Activated CD8-positive, alpha-beta memory T cell treated with anti-CD3 and anti-CD28 coated beads, Interleukin-2, amount 50 U/mL, for 1 hour (primary cell): ENCODE results near the gene TRDMT1.
"Not testable (repeated sequence)": the region's sequence is repeated elsewhere in the genome, so short reads cannot be mapped to it uniquely, and the experiment has no call there.

ENCODE experiments used
- DNase-seq: peaks from one replicate; pipeline ENCODE4 v3.0.0-alpha.2; 2020; ENCODE audit errors: extremely low read depth

The TRDMT1 gene

DNA sequence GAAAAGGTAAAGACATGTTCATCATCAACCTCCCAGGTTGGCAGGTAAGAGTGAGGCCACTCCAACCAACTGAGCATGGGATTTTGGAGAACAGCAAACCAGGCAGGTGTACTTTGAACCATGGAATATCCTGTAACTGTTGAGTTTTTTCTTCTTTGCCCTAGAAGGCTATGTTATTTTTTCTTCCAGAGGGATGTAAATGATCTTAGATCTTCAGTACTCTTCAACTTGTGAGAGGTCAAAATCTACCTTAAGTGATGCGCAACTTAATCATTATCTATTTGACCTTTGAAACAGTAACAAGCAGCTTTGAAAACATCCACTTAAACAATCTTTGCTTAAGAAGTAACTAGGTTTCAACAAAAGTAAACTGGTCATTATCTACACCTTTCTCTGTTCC, 71.7 kb downstream of the TRDMT1 start, which contains the start of gene CUBN:
TSS of gene CUBN (minus strand) at position 71 of the 400 bp plus-strand sequence. CDS start at position 25, 46 bp downstream.
- no peak for DNase-seq

GRCh38 chr10:17128261-17128660, 73.2 kb downstream of the TRDMT1 start:
- DNase-seq, result no peak

- DNase-seq, result no peak
Measured at GRCh38 chr10:17126327-17126726, 75.1 kb downstream of the TRDMT1 start.

- no peak for DNase-seq
Measured at GRCh38 chr10:17125206-17125893, 76.1 kb downstream of the TRDMT1 start.

GRCh38 chr10:17123961-17124360, 77.5 kb downstream of the TRDMT1 start:
- no peak for DNase-seq

DNA sequence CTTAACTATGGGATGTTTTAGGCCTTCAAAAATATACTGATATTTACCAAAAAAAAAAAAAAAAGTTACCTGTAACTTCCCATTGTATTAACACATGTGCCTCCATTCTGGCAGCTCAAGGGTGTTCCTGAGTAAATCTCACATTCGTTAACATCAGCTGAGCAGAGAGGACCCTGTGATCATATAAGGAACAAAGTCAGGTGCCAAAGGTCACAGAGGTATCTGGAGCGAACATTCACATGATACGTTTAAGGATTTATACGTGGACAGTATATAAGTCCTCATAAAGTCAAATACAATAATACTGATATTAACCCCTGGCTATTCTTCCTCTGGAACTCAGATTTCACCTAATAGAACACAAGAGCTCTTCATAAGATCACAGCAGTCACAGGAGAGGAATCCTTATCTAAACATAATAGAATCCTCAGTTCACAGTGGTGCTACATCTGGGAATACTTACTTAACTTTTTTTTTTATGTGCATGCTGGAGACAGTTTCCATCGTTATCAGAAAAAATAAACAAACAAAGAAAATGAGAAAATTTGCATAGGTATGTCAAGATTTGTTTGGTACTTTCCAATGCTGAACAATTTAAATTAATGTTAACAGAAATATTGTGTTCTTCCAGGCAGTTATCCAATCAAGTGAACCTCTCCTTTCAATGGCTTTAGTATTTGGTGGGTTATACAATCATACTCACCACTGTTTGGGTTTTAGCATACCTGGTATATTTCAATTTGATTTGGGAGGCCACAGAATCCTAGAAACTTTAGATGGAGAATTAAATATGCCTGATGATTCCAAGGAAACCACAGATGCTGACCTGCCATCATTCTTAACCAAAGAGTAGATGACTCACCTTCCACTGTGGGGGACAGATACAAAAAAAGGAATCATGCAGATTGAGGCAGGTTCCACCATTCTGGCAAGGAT, 78.5 kb downstream of the TRDMT1 start:
- no peak for DNase-seq

DNA sequence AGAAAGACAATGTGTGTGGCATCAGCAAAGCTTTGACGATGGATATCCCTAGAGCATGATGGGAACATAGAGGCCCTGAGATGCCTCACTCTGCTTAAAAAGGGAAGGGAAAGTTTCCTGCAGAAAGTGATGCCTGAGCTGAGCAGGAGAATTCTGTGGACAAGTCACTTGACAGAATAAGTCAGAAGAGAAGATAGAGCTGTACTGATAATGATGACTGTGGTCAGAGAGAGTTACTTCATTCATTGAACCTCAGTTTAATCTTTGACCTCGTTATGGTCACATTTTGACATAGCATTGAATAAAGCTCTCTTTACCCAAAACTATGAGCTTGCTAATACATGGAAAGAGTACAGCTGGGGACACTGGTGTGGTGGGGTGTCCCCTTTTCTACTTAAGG, 79.4 kb downstream of the TRDMT1 start:
- no peak for DNase-seq

- no peak for DNase-seq
Measured at GRCh38 chr10:17120694-17121093, 80.8 kb downstream of the TRDMT1 start.

- no peak for DNase-seq
Measured at GRCh38 chr10:17119845-17120244, 81.6 kb downstream of the TRDMT1 start.

DNA sequence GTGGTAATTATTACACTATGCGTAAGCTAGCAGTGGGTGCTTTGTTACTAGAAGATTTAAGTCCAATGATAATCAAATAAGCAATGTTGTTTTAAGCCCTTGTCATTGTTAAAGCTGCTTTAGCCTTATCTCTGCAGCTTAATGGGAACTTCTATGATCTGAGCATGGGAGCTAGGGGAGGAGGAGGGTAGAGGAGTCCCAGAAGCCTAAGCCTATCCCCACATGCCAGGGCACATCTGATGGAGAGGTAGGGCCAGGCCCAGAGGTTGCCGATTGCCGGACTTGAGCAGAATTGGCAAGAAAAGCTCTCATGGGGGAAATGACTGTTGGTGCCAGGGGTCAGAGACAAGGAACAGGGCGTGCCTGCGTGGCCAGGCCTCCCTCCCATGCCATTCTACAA, 85.3 kb downstream of the TRDMT1 start:
- no peak for DNase-seq

DNA sequence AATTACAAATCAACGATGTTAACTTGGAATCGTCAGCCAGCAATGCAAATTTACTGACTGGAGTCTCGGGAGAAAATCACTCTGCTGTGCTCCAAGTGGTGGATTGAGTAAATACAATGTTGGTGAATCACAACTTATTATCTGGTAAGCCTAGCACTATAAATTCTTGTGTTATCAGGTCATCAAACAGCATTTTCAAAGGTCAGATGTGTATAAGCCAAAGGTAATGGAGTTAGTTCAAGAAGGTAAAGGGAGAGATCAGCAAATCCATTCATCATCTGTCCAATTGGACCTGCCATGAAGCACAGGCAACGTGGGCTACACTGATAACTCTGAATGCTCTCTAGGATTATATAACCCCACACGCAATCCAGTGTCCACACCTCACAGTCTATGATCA, 85.8 kb downstream of the TRDMT1 start:
- DNase-seq, result no peak

GRCh38 chr10:17114878-17115444, 86.5 kb downstream of the TRDMT1 start:
- not testable (repeated sequence) for DNase-seq

- no peak for DNase-seq
Measured at GRCh38 chr10:17113889-17114540, 87.5 kb downstream of the TRDMT1 start.

- DNase-seq, result no peak
Measured at GRCh38 chr10:17113346-17113745, 88.1 kb downstream of the TRDMT1 start.

- DNase-seq, result no peak
Measured at GRCh38 chr10:17112566-17112965, 88.9 kb downstream of the TRDMT1 start.

DNA sequence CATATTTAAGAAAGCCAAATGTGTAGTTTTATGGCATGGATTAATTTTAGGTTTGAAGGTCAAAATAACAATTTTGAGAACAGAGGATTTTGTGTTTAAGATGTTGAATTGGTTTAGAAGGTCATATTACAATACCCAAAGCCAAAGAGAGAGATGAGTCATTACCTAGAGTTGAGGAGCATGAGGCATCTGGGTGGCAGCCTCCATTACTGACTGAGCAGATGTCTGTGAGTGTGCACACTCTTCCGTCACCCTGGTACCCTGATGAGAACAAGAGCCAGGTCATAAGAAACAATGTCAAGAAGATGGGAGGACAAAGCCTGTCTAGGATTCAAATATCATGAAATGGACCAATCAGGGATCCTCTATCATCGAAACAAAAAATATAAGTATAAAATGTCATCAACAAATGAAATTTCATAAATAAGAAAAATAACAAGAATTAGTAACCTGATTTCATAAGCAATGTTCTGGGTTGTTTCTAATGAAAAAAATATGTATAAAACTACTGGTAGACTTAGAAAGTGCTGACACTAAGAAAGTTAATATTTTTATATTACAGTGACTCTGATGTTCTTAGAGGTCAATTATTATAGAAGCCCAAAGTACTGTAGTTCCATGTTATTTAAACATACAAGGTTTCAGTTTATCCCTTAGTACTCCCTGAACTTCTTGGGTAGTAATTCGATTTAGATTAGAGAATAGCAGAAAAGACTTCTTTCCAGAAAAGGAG, 91.8 kb downstream of the TRDMT1 start:
- DNase-seq, result no peak

DNA sequence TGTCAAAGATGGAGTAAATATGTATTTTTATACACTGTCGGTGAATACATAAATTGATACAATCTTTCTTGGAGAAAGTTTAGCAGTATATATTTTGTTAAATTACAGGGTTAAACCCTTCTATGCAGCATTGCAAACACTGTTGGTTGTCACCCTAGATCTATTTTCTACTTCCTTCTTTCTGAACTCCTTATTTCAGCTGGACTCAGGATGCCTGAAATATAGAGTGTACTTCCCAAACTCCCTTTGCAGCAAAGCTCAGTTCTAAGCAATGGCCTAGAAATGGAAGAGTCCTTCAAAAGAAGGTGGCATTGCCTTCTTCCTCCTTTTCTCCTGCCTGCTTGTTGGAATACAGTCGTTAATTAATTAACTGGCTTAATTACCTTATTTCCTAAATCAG, 92.4 kb downstream of the TRDMT1 start:
- DNase-seq, result no peak

GRCh38 chr10:17106991-17107390, 94.5 kb downstream of the TRDMT1 start:
- DNase-seq, result no peak

DNA sequence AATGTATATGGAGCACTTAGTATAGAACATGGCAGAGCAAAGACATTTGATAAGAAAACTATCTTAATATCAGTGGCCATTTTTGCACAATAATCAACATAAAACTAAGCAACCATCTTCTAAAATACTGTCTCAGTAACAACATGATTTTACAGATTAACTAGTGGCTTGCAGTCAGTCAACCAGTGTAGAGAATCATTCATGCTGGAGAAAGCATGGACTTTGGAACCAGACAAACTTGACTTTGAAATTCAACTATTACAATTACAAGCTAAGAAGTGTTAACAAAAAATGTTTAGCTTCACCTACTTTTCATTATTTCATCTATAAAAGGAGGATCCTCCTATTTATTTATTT, 99.6 kb downstream of the TRDMT1 start:
- DNase-seq, result no peak

- no peak for DNase-seq
Measured at GRCh38 chr10:17101257-17101909, 100.1 kb downstream of the TRDMT1 start.

GRCh38 chr10:17100586-17100985, 100.9 kb downstream of the TRDMT1 start:
- no peak for DNase-seq
